SH-SY5Y (cell line): ENCODE measurements around the gene NCAM1.

Experiments
- GATA2 ChIP-seq: IDR thresholded peaks from 2 replicates; pipeline ENCODE4 v1.6.1; 2011; ENCODE audit warnings: mild to moderate bottlenecking, low read depth, low read length
- GATA3 ChIP-seq: IDR thresholded peaks from 2 replicates; pipeline ENCODE4 v1.6.1; 2011; ENCODE audit warnings: low read depth, mild to moderate bottlenecking, low read length, moderate library complexity

Gene NCAM1

DNA sequence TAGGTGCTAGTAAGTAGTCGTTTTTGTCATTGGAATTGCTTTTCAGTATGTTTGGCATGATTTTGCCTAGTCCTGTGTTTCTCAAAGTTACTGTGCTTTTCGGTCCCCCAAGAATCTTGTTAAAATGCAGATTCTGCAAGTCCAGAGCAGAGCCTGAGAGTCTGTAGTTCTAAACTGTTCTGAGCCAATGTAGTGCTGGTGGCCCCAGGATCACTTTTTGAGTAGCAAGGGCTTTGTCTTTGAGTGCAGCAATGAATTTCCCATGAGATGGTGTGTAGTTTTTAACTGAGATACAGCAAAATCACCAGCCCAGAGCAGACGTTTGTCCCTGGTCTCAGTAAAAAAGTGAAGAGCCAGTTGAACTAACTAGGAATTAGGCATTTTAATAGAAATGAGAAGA lies 122.4 kb downstream of the NCAM1 start:
- TF ChIP-seq GATA2 (no peak), GATA3 (no peak)

DNA sequence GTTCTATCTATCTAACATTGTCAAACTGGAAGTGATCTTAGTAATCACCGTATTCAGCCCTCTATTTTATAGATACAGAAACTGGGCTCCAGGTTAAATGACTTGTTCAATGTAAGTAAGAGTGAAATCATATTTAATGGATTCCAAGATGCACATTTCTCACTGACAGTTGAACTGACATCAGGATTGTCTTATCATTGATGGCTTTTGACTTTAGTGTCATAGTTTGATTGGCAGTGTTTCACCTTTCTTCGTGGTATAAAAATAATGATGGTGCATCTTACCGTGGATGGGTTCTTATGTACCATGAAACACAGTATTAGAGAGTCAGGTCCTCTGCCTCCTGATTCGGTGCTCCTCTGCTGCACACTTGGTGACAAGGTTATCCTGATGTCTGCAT lies 123.1 kb downstream of the NCAM1 start:
- no peak for TF ChIP-seq GATA3
- no peak for TF ChIP-seq GATA2

DNA sequence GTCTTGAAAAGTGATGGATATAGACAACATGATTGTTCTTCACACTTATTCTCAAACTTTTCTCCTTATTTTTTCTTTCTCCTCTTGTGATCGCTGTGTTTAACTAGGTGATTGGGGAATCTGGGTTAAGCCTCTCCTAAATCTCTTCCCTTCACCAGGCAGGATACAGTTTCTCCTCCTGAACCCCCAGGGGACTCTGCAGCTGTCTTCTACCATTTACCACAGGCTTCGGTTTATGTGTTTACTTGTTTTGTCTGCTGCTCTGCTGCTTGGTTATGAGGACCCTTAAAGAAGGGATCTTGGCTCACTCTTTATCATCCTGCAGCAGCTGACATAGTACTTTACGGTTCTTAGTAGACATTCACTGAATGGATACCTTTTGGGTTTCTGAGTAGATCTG lies 124.2 kb downstream of the NCAM1 start:
- TF ChIP-seq GATA2 (no peak), GATA3 (no peak)

DNA sequence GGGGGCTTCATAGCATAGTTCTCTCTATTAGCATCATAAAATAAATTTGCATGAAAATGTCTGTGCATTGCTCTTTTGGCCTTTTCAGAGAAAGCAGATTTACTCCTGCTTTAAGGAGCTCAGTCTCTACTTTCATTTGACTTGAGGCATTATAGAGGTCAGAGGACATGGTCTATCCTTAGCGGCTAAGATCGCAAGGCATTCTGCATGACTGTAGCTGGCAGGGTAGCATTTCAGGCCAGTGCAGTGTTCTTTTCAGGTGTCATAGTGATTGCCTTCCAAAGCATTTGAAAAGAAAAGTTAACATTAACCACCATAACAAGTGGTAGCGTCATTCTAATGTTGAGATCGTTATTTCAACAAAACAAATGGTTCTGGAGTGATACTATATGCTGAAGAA lies 126.5 kb downstream of the NCAM1 start:
- no peak for TF ChIP-seq GATA2
- TF ChIP-seq GATA3, result no peak

DNA sequence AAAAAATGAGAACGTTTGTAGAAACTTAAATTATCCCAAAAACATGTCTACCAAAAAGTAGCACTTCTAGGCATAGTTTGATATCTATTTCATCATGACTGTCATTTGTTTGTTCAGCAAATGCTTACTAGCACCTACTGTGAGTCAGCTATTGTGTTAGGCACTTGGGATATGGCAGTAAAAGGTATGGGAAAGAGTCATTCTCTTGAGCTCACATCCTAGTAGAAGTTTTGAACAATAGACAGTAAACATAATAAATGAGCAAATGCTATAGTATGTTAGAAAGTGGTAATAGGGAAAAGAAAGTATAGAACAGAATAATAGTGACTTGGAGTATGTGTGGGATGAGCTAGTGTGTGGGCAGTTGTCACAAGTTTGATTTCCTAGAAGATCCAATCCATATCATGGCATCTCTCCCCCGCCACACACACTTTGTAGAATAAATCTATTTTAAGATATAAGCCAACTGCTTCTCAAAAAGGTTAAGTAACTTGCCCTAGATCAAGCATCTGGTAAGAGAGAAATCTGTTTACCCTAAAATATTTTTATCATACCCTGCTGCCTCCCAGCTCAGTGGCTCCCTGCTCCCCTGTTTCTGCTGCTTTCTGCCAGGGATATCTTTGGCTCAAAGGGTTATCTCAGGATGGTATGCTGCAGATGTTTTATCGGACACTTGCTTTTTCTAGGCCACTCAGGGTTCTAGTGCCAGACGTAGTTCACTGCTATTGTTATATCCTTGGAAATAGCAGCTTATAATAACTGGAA lies 129.7 kb downstream of the NCAM1 start:
- TF ChIP-seq GATA2 (no peak), GATA3 (no peak)

DNA sequence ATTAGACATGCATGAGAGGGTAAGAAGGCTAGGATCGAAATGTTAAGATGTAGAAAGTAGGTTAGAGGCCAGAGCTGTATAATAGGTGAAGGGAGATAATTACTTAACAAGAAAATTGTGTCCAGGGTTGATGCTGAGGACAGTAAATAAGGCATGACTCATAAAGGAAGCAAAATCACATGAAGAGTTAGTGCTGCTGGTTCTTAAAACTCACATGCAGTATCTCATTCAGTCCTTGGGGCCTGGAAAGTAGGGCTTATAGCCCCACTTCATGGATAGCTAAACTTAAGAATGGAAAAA lies 130.2 kb downstream of the NCAM1 start:
- TF ChIP-seq GATA3 (no peak), GATA2 (no peak)

DNA sequence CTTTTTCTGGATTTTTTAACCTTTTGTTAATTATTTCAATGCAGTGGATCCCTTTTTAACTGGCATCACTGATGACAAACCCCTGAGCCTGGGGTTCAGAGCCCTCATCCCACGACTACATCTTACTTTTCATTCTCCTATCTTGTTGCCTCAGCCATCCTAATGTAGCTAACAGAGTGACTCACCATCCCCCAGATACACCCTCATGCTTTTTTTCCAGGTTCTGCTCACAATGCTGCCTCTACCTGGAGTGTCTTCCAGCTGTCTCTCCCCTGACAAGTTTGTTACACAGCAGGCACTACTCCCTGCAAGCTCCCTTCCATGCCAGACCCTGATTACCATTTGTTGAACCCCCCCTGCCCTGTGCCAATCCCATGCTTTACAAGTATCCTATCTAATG lies 135.4 kb downstream of the NCAM1 start:
- TF ChIP-seq GATA3 (no peak), GATA2 (no peak)

DNA sequence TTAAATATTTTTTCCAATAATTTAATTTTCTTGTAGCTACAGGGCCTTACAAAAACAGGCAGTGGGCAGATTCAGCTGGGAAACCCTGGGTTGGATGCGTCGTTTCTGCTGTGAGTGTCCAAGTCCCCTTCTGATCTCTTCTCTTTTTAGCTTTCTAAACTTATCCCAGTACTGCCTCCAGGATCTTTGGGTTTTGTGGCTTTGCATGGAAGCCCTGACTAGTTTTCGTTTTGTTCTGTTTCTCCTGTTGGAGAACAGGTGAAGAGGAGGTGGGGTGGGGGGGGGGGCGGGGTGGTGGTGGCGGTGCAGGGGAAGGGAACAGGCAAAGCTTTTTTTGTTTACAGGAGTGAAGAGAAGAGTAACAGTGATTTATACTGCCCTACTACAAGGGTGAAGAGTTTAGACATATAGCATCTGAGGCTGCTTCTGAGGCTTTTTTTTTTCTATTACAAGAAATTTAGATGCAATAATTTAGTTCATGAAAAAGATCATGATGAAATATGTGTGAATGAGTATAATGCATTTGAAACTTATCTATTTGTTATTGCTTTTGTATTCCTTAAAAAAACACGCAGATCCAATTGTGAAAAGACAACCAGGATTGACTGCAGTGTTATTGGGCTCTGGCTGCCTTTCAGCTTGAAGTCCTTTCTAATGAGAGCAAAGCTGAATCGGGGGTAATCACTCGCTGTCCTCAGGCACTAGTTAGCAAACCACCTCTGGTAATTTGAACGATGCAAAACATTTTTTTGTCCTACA lies 142.9 kb downstream of the NCAM1 start:
- TF ChIP-seq GATA2 (no peak), GATA3 (no peak)

DNA sequence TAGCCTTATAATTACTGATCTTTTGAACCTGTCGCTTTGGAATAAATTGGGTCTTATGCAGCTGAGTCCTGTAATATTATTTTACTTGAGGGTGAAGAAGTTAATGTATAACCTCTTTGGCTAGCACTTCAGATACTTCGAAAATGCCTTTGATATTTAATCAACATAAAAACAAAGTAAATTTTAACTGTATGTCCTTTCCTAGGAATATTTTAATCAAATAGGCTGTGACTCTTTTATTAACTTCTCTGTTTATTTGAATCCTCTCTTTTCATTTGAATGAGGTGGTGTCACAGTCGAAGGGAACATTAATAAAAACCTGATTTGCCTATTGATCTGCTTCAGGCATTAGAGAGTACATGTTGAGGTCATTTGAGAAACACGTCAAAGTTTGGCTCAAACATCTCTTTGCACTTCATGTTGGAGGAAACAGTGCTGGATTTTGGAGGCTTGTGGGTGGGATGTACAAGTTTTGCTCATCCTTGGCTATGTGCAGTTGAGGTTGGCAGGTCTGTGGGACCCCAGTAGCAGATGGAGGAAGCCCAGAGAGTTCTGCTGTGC lies 143.6 kb downstream of the NCAM1 start:
- TF ChIP-seq GATA2 (no peak), GATA3 (no peak)

DNA sequence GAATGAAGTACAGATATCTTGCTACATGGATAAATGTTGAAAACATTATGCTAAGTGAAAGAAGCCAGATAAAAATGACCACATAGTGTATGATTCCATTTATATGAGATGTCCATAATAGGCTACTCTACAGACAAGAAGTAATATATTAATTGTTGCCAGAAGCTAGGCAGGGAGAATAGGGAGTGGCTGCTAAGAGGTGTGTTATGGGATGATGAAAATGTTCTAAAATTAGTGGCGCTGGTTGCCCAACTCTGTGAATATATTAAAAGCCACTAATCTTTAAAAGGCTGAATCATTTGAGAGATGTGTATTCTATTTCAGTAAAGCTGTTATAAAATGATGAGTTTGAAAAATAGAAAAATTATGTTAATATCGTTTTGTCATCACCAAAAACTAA lies 144.4 kb downstream of the NCAM1 start:
- no peak for TF ChIP-seq GATA2
- no peak for TF ChIP-seq GATA3

DNA sequence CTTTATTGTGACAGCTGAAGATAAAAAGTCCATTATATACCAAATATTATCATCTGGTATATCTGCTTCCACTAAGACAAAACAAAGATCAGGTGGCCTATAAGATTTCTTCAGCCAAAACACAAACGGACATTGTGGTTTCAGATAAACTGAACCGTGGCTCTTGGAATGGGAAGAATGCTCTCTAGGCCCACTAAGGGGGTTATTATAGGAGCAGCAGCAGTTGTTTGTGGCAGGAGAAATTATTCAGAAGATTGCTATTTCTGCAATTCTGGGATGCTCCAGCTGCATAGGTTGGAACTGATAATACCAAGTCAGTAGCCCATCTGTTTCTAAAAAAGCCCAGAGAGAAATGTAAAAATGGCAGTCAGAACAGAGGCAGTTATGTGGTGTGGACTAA lies 145.3 kb downstream of the NCAM1 start:
- TF ChIP-seq GATA3 (no peak), GATA2 (no peak)

DNA sequence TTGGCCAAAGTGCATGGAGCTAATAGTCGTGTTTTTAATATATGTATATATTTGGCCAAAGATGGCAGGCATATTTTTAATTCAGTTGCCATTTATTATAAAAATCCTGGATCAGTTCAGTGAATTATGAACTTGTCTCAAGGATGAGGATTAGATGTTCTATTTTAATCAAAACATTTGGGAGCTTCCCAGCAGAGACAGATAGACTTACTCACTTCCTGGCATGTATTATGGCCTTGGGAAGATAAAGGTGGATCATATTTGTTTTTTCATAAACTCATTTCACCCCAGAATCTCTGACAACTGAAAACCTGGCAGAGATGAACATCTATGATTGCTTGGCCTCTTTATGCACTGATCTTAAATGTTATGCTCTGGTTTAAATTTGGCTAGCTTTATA lies 148.8 kb downstream of the NCAM1 start:
- no peak for TF ChIP-seq GATA2
- no peak for TF ChIP-seq GATA3

DNA sequence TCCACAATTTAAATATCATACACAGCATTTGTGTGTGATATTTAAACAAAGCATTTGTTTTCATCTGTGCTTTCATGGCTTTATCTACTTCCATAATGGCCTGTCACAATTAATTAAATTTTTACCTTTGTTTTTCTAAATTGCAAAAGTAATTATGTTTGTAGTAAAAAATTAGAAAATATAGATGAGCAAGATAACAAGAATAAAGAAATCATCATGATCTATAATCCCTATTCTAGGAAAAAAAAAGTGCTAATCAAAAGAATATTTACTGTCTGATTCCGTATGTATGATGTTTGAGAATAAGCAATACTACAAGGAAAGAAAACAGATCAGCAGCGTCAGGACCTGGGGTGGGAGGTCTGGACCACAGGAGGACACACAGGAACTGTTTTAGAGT lies 149.9 kb downstream of the NCAM1 start:
- no peak for TF ChIP-seq GATA2
- peak; percentile 68 for TF ChIP-seq GATA3

DNA sequence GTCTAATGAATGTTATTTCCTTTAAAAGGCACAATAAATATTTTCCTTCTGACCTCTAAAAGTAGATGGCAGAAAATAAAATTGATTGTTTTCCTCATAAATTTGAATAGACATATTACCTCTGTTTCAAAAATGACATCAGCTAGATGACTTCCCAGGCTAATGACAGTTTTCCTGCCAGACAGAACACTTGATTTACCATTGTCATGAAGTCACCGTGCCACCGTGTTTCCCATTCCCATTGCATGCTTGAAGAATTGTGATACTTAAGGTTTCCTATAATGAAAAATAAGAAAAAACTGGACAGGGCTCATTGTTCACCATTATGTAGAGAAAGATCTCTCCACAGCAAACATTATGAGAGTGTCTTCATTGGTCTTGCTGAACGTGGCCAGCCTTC lies 151.1 kb downstream of the NCAM1 start:
- TF ChIP-seq GATA3 (no peak), GATA2 (no peak)

DNA sequence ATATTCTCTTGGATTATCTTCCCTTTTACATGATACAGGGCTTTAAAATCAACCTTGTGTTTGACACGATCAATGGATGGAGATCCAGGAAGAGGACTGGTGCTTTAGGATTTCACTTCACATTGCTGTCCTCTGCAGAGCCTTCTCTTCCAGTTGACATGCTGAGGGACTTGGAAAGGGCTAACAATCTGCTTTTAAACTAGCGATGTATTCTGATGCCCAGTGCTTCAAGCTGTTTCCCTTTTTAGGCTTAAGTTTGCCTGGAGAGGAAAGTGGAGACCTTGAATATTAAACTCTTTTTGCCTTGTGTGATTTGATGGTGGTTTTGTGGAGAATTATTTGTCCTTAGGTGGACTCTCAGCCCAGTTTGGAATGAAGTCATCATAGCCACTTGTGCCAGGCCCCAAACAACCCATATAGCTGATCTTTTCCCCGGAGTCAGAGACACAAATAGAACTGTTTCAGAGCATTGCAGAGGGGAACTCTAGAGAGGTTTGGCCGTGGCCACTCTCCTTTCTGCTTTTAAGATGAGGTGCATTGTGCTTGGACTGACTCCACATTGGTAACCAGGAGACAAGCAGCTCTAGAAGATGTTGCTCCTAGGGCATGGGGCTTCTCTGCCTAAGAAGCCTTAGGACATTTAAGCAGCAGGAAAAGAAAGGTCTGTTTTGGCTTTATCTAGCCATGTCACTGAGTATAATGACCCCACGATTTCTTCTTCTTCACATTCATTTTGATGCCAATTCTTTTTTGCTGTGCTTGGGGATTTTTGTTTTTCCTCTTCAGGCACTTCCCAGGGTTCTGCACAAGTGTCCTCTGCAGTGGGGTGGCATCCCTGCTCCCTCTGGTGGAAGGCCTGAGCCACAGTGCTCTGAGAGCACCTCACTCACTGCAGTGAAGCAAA lies 152.8 kb downstream of the NCAM1 start:
- TF ChIP-seq GATA3, result no peak
- no peak for TF ChIP-seq GATA2
